ENCODE data around the gene HOXB2.

GRCh38 chr17:48510761-48511604 is 33.9 kb downstream of the HOXB2 start:
- TF ChIP-seq RAD21 (IDR thresholded peaks at IDR 0.05 in 1 of 2, conservative IDR thresholded peaks at IDR 0.05 in 1 of 2; ENCODE audit: low read depth in 2 of 2, low read length in 2 of 2) (no peak), TAF1 (IDR thresholded peaks at IDR 0.05; ENCODE audit: low read depth, low read length) (no peak), MAX (IDR thresholded peaks at IDR 0.05) (no peak), RXRA (IDR thresholded peaks at IDR 0.05; ENCODE audit: insufficient read depth, low read depth, low read length) (no peak), YY1 (IDR thresholded peaks at IDR 0.05; ENCODE audit: low read depth, low read length) (no peak), POLR2A (IDR thresholded peaks at IDR 0.05; ENCODE audit: control extremely low read depth in 1 of 2, low read depth in 2 of 2, low read length in 2 of 2) (no peak), SUZ12 (IDR thresholded peaks at IDR 0.05; ENCODE audit: low read length) (no peak), CTCF (IDR thresholded peaks at IDR 0.05; ENCODE audit: control extremely low read depth in 1 of 3, insufficient read depth in 1 of 3, low read depth in 1 of 3, low read length in 3 of 3) (no peak), RFX5 (IDR thresholded peaks at IDR 0.05; ENCODE audit: borderline replicate concordance, low read depth, low read length) (no peak), JUN (IDR thresholded peaks at IDR 0.05; ENCODE audit: low read depth, low read length) (no peak), PHF8 (conservative IDR thresholded peaks at IDR 0.05; ENCODE audit: low read depth, low read length) (no peak), ASH2L (IDR thresholded peaks at IDR 0.05; ENCODE audit: low read length) (no peak)
